Measurements from ENCODE around the gene PLEKHA5. TPM values are rescaled to one million over a fixed set of nuclear protein-coding genes. Genes with fewer than 3 reads are reported as not detected.
A peak's percentile ranks its signal among the peaks of the same experiment; 100 is the strongest.

Gene PLEKHA5
- total and polyA plus RNA-seq, 7 donors = 7.0 to 32.6 (median 14.7) TPM

DNA sequence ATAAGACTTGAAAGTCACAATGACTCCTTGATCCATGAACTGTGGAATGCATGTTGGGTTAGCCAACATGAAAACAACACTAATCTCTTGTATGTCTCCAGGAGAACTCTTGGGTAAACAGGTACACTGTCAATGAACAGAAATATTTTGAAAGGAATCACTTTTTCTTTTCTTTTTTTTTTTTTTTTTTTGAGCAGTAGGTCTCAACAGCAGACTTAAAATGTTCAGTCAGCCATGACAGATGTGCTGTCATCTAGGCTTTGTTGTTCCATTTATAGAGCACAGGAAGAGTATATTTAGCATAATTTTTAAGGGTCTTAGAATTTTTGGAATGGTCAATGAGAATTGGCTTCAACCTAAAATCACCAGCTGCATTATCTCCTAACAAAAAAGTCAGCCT lies 2.3 kb upstream of the PLEKHA5 start:
- no peak for TF ChIP-seq EP300 (IDR thresholded peaks at IDR 0.05)
- peaks cover 0 to 2% (median 0%) of the 10 kb centered on the region in 4 donors for H3K9me3 ChIP-seq
- H3K4me3 ChIP-seq = no peak overlapping the region
- peaks cover 0 to 17% (median 5%) of the 10 kb centered on the region in 4 donors for H3K4me1 ChIP-seq
- intact Hi-C loops (cut with DNase I) = no loop called here
- no peaks in the 10 kb centered on the region for H3K27me3 ChIP-seq
- no peaks in the 10 kb centered on the region for H3K36me3 ChIP-seq
- DNase-seq = no peak
- no peak overlapping the region for H3K27ac ChIP-seq

DNA sequence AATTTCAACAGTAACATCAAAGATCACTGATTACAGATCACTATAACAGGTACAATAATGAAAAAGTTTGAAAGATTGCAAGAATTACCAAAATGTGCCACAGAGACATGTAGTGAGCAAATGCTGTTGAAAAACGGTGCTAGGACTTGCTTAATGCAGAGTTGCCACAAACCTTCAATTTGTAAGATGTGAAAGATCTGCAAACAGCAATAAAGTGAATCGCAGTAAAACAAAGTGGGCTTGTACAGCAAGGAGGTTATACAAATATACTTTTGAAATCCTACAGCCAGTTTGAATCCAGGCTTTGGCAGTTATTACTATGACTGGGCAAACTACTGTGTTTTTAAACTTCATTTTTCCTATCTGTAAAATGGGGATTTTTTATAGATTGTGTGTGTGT lies 1.0 kb upstream of the PLEKHA5 start:
- H3K27ac ChIP-seq = peak overlapping the region in 3 of 4 donors; percentile 88 to 92 (median 91)
- H3K4me3 ChIP-seq = no peak overlapping the region
- no peaks in the 10 kb centered on the region for H3K36me3 ChIP-seq
- H3K9me3 ChIP-seq = peaks cover 0 to 2% (median 0%) of the 10 kb centered on the region in 4 donors
- TF ChIP-seq POLR2AphosphoS5 (IDR thresholded peaks at IDR 0.05) (no peak), POLR2A (IDR thresholded peaks at IDR 0.05) (no peak), EP300 (IDR thresholded peaks at IDR 0.05) (no peak)
- TF ChIP-seq, protein P1, sequence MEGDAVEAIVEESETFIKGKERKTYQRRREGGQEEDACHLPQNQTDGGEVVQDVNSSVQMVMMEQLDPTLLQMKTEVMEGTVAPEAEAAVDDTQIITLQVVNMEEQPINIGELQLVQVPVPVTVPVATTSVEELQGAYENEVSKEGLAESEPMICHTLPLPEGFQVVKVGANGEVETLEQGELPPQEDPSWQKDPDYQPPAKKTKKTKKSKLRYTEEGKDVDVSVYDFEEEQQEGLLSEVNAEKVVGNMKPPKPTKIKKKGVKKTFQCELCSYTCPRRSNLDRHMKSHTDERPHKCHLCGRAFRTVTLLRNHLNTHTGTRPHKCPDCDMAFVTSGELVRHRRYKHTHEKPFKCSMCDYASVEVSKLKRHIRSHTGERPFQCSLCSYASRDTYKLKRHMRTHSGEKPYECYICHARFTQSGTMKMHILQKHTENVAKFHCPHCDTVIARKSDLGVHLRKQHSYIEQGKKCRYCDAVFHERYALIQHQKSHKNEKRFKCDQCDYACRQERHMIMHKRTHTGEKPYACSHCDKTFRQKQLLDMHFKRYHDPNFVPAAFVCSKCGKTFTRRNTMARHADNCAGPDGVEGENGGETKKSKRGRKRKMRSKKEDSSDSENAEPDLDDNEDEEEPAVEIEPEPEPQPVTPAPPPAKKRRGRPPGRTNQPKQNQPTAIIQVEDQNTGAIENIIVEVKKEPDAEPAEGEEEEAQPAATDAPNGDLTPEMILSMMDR (IDR thresholded peaks at IDR 0.05) = no peak
- peaks cover 0 to 17% (median 5%) of the 10 kb centered on the region in 4 donors for H3K4me1 ChIP-seq
- H3K27me3 ChIP-seq = no peaks in the 10 kb centered on the region
- no peak for DNase-seq
- 25 to 71% methylated on average over 2 of the region's 2 CpGs for WGBS, 2 donors
- intact Hi-C loops (cut with DNase I) = no loop called here

DNA sequence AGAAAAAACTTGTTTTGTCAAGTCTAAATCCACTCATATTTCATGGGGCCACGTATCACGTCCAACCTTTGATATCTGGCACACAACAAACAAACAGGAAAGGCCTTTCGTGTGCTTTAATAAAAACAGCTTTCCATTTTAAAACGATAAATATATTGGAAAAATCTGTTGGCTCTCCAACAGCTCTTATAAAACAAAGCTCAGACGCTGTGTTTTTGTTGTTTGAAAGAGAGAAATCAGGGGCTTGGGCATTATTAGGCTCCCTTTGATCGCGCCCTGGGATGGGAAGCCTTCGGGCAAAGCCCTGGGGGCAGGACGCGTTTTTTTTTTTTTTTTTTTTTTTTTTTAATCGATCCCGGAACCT lies 429 bp upstream of the PLEKHA5 start:
- peak overlapping the region; percentile 88 to 92 (median 90) for H3K27ac ChIP-seq
- peaks cover 0 to 2% (median 0%) of the 10 kb centered on the region in 4 donors for H3K9me3 ChIP-seq
- no peak for TF ChIP-seq EP300 (IDR thresholded peaks at IDR 0.05)
- TF ChIP-seq, protein P1 (IDR thresholded peaks at IDR 0.05) = no peak
- TF ChIP-seq POLR2AphosphoS5 (IDR thresholded peaks at IDR 0.05) = no peak
- TF ChIP-seq POLR2A (IDR thresholded peaks at IDR 0.05) = no peak
- intact Hi-C loops (cut with DNase I) = no loop called here
- 1 to 5% methylated on average over 12 of the region's 12 CpGs for WGBS, 2 donors
- peaks cover 0 to 17% (median 5%) of the 10 kb centered on the region in 4 donors for H3K4me1 ChIP-seq
- H3K27me3 ChIP-seq = no peaks in the 10 kb centered on the region
- peak overlapping the region; percentile 26 to 99 (median 94) for H3K4me3 ChIP-seq
- DNase-seq = no peak
- no peaks in the 10 kb centered on the region for H3K36me3 ChIP-seq

DNA sequence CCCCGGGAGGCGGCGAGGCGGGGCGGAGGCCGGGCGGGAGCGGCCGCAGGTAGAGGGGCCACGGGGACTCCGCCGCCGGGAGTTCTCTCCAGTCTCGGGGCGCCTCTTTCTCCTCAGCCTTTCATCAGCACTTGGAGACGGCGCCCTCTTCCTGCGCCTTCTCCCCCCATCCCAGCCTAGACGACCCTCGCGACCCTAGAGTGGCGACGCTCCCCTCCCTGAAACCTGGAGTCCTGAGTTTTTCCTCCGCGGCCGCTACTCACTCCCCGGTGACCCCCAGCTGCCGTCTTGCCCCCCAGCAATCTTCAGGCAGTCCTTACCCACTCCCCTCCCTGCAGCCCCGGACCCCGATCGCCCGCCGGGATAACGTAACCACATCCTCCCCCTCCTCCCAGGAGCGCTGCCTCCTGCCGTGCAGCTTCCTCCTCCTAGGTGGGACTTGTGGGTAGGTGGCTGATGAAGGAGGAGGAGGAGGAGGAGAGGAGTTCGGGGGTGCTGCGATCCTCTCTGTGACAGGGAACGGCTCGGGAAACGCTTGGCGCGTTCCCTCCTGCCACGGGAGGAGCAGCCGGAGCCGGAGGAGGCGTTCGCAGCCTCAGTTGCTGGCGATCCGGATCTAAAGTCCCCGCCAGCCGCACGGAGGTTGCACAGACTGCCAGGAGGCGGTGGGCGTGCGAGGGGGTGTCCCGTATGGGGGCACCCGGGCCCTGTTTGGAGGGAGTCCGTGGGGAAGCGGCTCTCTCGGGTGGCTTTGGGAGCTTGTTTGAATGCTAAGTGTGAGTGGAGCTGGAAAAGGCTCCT lies 891 bp downstream of the PLEKHA5 start:
- Histone ChIP-seq H3K4me3 (peak overlapping the region; percentile 83 to 99 (median 94)), H3K27me3 (no peaks in the 10 kb centered on the region), H3K36me3 (no peaks in the 10 kb centered on the region), H3K9me3 (peaks cover 0 to 2% (median 0%) of the 10 kb centered on the region in 4 donors), H3K27ac (peak overlapping the region; percentile 88 to 92 (median 90)), H3K4me1 (peaks cover 0 to 17% (median 5%) of the 10 kb centered on the region in 4 donors)
- intact Hi-C loops (cut with DNase I) = loop anchor here (5.0 kb wide), 1 partner anchor 57 kb away; no protein-coding TSS in a partner anchor
- DNase-seq = peak; percentile 70
- WGBS, 2 donors = 1% methylated on average over 61 of the region's 61 CpGs
- TF ChIP-seq EP300 (IDR thresholded peaks at IDR 0.05) = no peak
- TF ChIP-seq, protein P1 (IDR thresholded peaks at IDR 0.05) = no peak
- TF ChIP-seq POLR2A (IDR thresholded peaks at IDR 0.05) = no peak
- no peak for TF ChIP-seq POLR2AphosphoS5 (IDR thresholded peaks at IDR 0.05)

DNA sequence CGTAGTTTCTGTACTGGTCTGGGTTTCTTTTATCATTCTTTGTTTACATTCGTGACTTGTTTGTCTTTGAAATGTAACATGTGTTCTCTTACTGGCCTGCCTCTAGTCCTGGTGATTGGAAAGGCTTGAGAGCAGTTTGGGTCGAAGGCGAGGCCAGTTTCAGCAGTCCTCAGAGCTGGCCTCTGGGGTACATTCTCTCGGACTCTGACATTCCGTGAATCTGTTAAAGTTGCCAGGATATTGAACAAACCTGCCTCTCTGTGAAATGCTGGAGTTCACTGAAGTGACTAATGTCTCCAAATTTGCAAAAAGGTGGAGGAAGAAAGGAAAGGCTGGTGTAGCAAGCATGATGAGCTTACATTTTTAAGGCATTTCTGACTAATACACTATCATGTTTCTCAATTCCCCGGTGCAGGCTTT lies 1.5 kb downstream of the PLEKHA5 start:
- intact Hi-C loops (cut with DNase I) = loop anchor here (5.0 kb wide), 1 partner anchor 56 kb away; no protein-coding TSS in a partner anchor
- Histone ChIP-seq H3K4me3 (peak overlapping the region; percentile 83 to 99 (median 94)), H3K36me3 (no peaks in the 10 kb centered on the region), H3K27ac (peak overlapping the region; percentile 88 to 92 (median 90)), H3K9me3 (peaks cover 0 to 2% (median 0%) of the 10 kb centered on the region in 4 donors), H3K4me1 (peaks cover 0 to 17% (median 5%) of the 10 kb centered on the region in 4 donors), H3K27me3 (no peaks in the 10 kb centered on the region)
- WGBS, 2 donors = 2 to 8% methylated on average over 7 of the region's 7 CpGs
- TF ChIP-seq POLR2AphosphoS5 (IDR thresholded peaks at IDR 0.05) = peak in 2 of 4 donors; percentile 36 to 42
- no peak for TF ChIP-seq POLR2A (IDR thresholded peaks at IDR 0.05)
- no peak for DNase-seq

Data from sigmoid colon (tissue), 7 donors.